ENCODE results near the gene SH2D3C. TPM values are rescaled to one million over a fixed set of nuclear protein-coding genes. Genes with fewer than 3 reads are reported as not detected.

The SH2D3C gene
- total and polyA plus RNA-seq, 7 donors: 1.4 to 11.3 (median 5.0) TPM

DNA sequence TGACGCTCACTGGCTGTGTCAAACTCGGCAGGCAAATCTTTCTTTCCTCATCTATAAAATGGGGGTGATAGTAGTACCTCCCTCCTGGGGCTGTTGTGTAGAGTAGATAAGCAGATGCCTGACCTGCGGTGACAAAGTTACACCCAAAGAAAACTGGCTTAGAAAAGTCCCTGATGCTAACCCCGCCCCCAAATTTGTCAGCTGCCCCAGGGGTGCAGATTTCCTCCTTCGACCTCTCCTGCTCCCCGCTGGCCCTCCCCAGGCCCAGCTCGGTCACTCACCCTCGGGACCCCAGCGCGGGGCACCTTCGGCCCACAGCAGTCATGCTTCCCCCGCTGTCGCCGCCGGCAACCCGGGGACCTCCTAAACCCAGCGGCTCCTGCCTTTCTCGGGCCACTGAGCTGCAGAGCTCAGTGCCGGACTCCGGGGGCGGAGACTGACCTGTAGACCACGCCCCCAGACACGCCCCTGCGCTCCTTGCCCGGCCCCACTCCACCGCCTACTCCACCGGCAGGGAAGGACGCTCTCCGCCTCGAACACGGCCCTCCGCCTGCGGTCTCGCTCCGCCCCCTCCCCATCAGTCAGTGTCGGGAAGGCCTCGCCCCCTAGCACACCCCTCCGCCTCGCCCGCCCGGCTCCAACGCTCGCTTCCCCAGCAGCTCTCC, 7.4 kb downstream of the SH2D3C start:
- TF ChIP-seq, protein P1, sequence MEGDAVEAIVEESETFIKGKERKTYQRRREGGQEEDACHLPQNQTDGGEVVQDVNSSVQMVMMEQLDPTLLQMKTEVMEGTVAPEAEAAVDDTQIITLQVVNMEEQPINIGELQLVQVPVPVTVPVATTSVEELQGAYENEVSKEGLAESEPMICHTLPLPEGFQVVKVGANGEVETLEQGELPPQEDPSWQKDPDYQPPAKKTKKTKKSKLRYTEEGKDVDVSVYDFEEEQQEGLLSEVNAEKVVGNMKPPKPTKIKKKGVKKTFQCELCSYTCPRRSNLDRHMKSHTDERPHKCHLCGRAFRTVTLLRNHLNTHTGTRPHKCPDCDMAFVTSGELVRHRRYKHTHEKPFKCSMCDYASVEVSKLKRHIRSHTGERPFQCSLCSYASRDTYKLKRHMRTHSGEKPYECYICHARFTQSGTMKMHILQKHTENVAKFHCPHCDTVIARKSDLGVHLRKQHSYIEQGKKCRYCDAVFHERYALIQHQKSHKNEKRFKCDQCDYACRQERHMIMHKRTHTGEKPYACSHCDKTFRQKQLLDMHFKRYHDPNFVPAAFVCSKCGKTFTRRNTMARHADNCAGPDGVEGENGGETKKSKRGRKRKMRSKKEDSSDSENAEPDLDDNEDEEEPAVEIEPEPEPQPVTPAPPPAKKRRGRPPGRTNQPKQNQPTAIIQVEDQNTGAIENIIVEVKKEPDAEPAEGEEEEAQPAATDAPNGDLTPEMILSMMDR (IDR thresholded peaks at IDR 0.05): no peak
- peak; percentile 43 to 75 (median 68) for TF ChIP-seq POLR2AphosphoS5 (IDR thresholded peaks at IDR 0.05)
- no peak for TF ChIP-seq POLR2A (IDR thresholded peaks at IDR 0.05)
- intact Hi-C loops (cut with DNase I): loop anchor here (1.0 kb wide), 1 partner anchor 14 kb away; no protein-coding TSS in a partner anchor

DNA sequence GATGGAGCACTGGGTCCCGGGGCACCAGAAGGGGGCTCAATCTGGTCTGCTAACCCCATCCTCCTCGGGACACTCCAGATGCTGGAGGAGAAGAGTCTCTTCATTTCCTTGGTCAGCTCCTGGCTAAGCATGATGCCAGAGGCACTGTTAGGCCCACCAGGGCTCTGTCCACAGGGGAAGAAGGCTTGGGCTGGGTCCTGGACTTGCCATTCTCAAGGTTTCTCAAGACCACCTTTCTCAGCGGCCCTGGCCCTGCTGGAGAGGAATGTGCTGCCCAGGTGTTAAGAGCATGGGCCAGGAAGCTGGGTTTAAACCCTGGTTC, 7.9 kb downstream of the SH2D3C start:
- Histone ChIP-seq H3K9me3 (no peaks in the 10 kb centered on the region), H3K27ac (peak overlapping the region; percentile 56 to 69 (median 63)), H3K36me3 (no peaks in the 10 kb centered on the region), H3K27me3 (no peaks in the 10 kb centered on the region), H3K4me1 (peaks cover 0 to 12% (median 9%) of the 10 kb centered on the region in 4 donors), H3K4me3 (peak overlapping the region; percentile 27 to 57 (median 53))
- WGBS, 2 donors: 49 to 57% methylated on average over 3 of the region's 3 CpGs
- intact Hi-C loops (cut with DNase I): no loop called here
- DNase-seq: no peak
- TF ChIP-seq POLR2AphosphoS5 (IDR thresholded peaks at IDR 0.05) (no peak), POLR2A (IDR thresholded peaks at IDR 0.05) (no peak), EP300 (IDR thresholded peaks at IDR 0.05) (no peak)
- TF ChIP-seq, protein P1 (IDR thresholded peaks at IDR 0.05): no peak

More for the DNA sequence above, 7.4 kb downstream of the SH2D3C start:
- WGBS, 2 donors: 1 to 2% methylated on average over 43 of the region's 43 CpGs
- Histone ChIP-seq H3K4me3 (peak overlapping the region; percentile 27 to 57 (median 53)), H3K27ac (peak overlapping the region; percentile 56 to 69 (median 63)), H3K27me3 (no peaks in the 10 kb centered on the region), H3K4me1 (peaks cover 0 to 12% (median 9%) of the 10 kb centered on the region in 4 donors), H3K36me3 (no peaks in the 10 kb centered on the region), H3K9me3 (no peaks in the 10 kb centered on the region)
- peak; percentile 99 for DNase-seq

DNA sequence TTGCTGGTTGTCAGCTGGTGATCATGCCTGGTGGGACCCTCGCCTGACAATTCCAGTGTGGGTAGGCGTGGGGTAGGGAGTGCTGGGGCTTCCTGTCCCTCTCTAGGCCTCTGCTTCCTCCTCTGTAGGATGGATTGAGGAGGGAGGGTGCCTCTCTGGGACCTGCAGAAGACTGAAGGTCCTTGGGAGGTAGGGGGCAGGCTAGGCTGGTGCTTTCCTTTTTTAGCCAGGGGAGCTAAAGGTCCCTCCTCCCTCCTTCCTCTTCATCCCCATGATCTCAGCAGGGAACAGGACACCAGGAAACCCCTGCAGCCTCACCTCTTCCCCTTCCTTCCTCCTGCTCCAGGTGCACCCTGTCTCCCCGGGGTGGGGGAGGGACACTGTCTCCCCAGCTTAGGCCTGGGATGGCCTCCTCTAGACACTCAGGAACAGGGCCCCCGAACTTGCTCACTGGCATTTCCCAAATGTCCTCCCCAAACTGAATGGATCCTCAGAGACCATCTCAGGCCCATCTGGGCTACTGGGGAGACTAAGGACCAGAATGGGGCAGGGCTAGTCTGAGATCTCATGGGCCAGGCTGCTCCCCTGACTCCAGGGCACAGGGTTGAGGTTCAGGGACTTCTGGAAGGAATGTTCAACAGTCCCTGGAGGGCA, 8.4 kb downstream of the SH2D3C start:
- DNase-seq: no peak
- 54 to 75% methylated on average over 4 of the region's 4 CpGs for WGBS, 2 donors
- Histone ChIP-seq H3K27me3 (no peaks in the 10 kb centered on the region), H3K9me3 (no peaks in the 10 kb centered on the region), H3K36me3 (no peaks in the 10 kb centered on the region), H3K27ac (peak overlapping the region; percentile 56 to 69 (median 63)), H3K4me1 (peaks cover 0 to 12% (median 9%) of the 10 kb centered on the region in 4 donors), H3K4me3 (peak overlapping the region in 3 of 4 donors; percentile 50 to 57 (median 56))
- TF ChIP-seq EP300 (IDR thresholded peaks at IDR 0.05) (no peak), POLR2AphosphoS5 (IDR thresholded peaks at IDR 0.05) (peak in 1 of 4 donors; percentile 22)
- intact Hi-C loops (cut with DNase I): no loop called here

DNA sequence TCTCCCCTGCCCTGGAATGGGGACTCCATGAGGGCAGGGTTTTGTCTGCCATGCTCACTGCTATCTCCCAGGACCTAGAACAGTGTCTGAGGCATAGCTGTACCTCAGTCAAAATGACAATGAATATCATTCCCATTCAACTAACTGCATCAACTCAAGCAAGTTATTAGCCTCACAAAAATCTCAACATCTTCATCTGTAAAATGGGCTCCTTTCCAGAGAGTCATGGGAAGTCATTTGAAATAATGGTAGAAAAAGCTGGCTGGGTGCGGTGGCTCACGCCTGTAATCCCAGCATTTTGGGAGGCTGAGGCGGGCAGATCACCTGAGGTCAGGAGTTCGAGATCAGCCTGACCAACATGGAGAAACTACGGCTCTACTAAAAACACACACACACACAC, 9.4 kb downstream of the SH2D3C start:
- Histone ChIP-seq H3K4me3 (no peak overlapping the region), H3K27me3 (peaks cover 0 to 7% (median 0%) of the 10 kb centered on the region in 3 donors), H3K36me3 (no peaks in the 10 kb centered on the region), H3K9me3 (no peaks in the 10 kb centered on the region), H3K4me1 (peaks cover 0 to 12% (median 9%) of the 10 kb centered on the region in 4 donors), H3K27ac (peak overlapping the region in 3 of 4 donors; percentile 48 to 66 (median 48))
- intact Hi-C loops (cut with DNase I): no loop called here
- no peak for DNase-seq
- no peak for TF ChIP-seq POLR2AphosphoS5 (IDR thresholded peaks at IDR 0.05)
- WGBS, 2 donors: 88 to 92% methylated on average over 5 of the region's 5 CpGs

DNA sequence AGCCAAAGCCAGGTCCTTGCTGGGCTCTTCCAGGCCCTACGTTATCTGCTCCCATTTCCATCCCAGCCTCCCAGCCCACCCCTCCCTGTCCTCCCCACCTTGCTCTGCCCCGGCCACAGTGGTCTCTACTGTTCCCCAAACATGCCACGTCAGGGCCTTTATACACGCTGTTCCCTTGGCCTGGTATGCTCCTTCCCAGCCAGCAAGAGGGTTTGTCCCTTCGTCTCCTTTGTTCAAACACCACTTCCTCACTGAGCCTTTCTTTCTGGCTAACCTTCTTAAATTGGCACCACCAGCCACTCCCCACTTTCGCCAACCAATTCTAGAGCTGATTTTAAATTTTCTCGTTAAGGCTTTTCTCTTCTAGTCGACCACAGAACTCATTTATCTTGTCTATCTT, 9.8 kb downstream of the SH2D3C start:
- H3K27me3 ChIP-seq: peaks cover 0 to 7% (median 0%) of the 10 kb centered on the region in 3 donors
- no peak for DNase-seq
- H3K4me3 ChIP-seq: no peak overlapping the region
- TF ChIP-seq EP300 (IDR thresholded peaks at IDR 0.05) (no peak), POLR2AphosphoS5 (IDR thresholded peaks at IDR 0.05) (no peak), POLR2A (IDR thresholded peaks at IDR 0.05) (no peak)
- TF ChIP-seq, protein P1 (IDR thresholded peaks at IDR 0.05): no peak
- 69 to 76% methylated on average over 8 of the region's 8 CpGs for WGBS, 2 donors
- H3K9me3 ChIP-seq: no peaks in the 10 kb centered on the region
- no peaks in the 10 kb centered on the region for H3K36me3 ChIP-seq
- intact Hi-C loops (cut with DNase I): no loop called here
- H3K27ac ChIP-seq: peak overlapping the region; percentile 48 to 66 (median 52)
- peaks cover 0 to 12% (median 9%) of the 10 kb centered on the region in 4 donors for H3K4me1 ChIP-seq

Data from sigmoid colon (tissue), 7 donors.